CD14-positive monocyte (primary cell): Measurements from ENCODE around the gene IGSF22. TPM values are rescaled to one million over a fixed set of nuclear protein-coding genes. Genes with fewer than 3 reads are reported as not detected.

Experiments used
- DNase-seq, 3 donors: peaks; one replicate each; pipeline ENCODE4 v3.0.0-alpha.2; 2011 to 2022
- H2AFZ ChIP-seq: 2 replicates; pipeline ENCODE4 v1.6.0; 2012; ENCODE audit warnings: mild to moderate bottlenecking, low read depth, low read length, inconsistent platforms; ENCODE audit not compliant: insufficient read depth, poor library complexity, severe bottlenecking
- H3K27ac ChIP-seq, 2 donors: 1 replicate in 1 of 2; 2 replicates in 1 of 2; pipeline ENCODE4 v1.5.1; 2012 to 2013; ENCODE audit warnings: low read length in 2 of 2, control low read depth in 1 of 2, inconsistent platforms in 1 of 2, low read depth in 1 of 2, mild to moderate bottlenecking in 1 of 2
- H3K27me3 ChIP-seq, 2 donors: one replicate each; pipeline versions ENCODE4 v1.6.0 to v1.6.1; 2011 to 2013; ENCODE audit warnings: low read length in 2 of 2; ENCODE audit not compliant: control insufficient read depth in 2 of 2, insufficient read depth in 2 of 2
- H3K36me3 ChIP-seq, 2 donors: replicated peaks in 1 of 2; 1 replicate in 1 of 2; 2 replicates in 1 of 2; pipeline versions ENCODE4 v1.5.1 to v1.6.1; 2012 to 2013; ENCODE audit warnings: low read length in 2 of 2, control low read depth in 1 of 2, inconsistent platforms in 1 of 2, mild to moderate bottlenecking in 1 of 2; ENCODE audit not compliant: insufficient read depth in 2 of 2, control insufficient read depth in 1 of 2
- H3K4me1 ChIP-seq, 2 donors: 1 replicate in 1 of 2; 2 replicates in 1 of 2; pipeline versions ENCODE4 v1.5.1 to v1.6.1; 2012 to 2013; ENCODE audit warnings: low read length in 2 of 2, control low read depth in 1 of 2, inconsistent platforms in 1 of 2, mild to moderate bottlenecking in 1 of 2, moderate library complexity in 1 of 2; ENCODE audit not compliant: insufficient read depth in 2 of 2, control insufficient read depth in 1 of 2
- H3K4me2 ChIP-seq: replicated peaks from 2 replicates; pipeline ENCODE3; 2012; ENCODE audit warnings: low read length, moderate library complexity, mild to moderate bottlenecking; ENCODE audit not compliant: poor library complexity, severe bottlenecking; ENCODE audit errors: extremely low read depth
- H3K4me3 ChIP-seq, 3 experiments: fragments of 200-600 bp in 1 of 3; sonication (generic) in 1 of 3; replicated peaks in 1 of 3; 1 replicate in 2 of 3; 2 replicates in 1 of 3; pipeline ENCODE4 v1.5.1; 2011 to 2013; ENCODE audit warnings: low read length in 3 of 3, mild to moderate bottlenecking in 3 of 3, control low read depth in 2 of 3, low read depth in 2 of 3, inconsistent platforms in 1 of 3, moderate library complexity in 1 of 3
- H3K79me2 ChIP-seq: 2 replicates; pipeline ENCODE4 v1.6.0; 2012; ENCODE audit warnings: mild to moderate bottlenecking, control low read depth, inconsistent platforms, low read length, moderate library complexity; ENCODE audit not compliant: insufficient read depth
- H3K9ac ChIP-seq: 2 replicates; pipeline ENCODE4 v1.6.0; 2017; ENCODE audit warnings: low read length, mild to moderate bottlenecking; ENCODE audit not compliant: insufficient read depth, poor library complexity, severe bottlenecking
- H3K9me3 ChIP-seq, 2 donors: replicated peaks in 1 of 2; 1 replicate in 1 of 2; 2 replicates in 1 of 2; pipeline versions ENCODE4 v1.5.1 to v1.6.1; 2012 to 2013; ENCODE audit warnings: low read length in 2 of 2, control low read depth in 1 of 2; ENCODE audit not compliant: control insufficient read depth in 1 of 2, insufficient read depth in 1 of 2
- H4K20me1 ChIP-seq: 2 replicates; pipeline ENCODE4 v1.6.0; 2012; ENCODE audit warnings: mild to moderate bottlenecking, low read length, control low read depth, moderate library complexity; ENCODE audit not compliant: insufficient read depth
- H3K27ac Mint-ChIP-seq, 7 donors: one replicate each; pipeline ENCODE4 v1.8.0; 2020; ENCODE audit warnings: mild to moderate bottlenecking in 7 of 7, mixed read lengths in 7 of 7, moderate library complexity in 6 of 7, inconsistent platforms in 2 of 7
- H3K27me3 Mint-ChIP-seq, 3 donors: one replicate each; pipeline ENCODE4 v1.8.0; 2021 to 2022; ENCODE audit warnings: low read depth in 3 of 3, mild to moderate bottlenecking in 3 of 3, mixed read lengths in 3 of 3, moderate library complexity in 3 of 3, inconsistent platforms in 1 of 3
- H3K36me3 Mint-ChIP-seq, 2 donors: one replicate each; pipeline ENCODE4 v1.8.0; 2020; ENCODE audit warnings: mixed read lengths in 2 of 2, inconsistent platforms in 1 of 2, mild to moderate bottlenecking in 1 of 2
- H3K4me1 Mint-ChIP-seq: one replicate; pipeline ENCODE4 v1.8.0; 2020; ENCODE audit warnings: mild to moderate bottlenecking, mixed read lengths
- H3K4me3 Mint-ChIP-seq, 2 donors: one replicate each; pipeline ENCODE4 v1.8.0; 2020; ENCODE audit warnings: mild to moderate bottlenecking in 2 of 2, mixed read lengths in 2 of 2, moderate library complexity in 1 of 2
- H3K9me3 Mint-ChIP-seq, 7 donors: one replicate each; pipeline ENCODE4 v1.8.0; 2020 to 2022; ENCODE audit warnings: mixed read lengths in 7 of 7, mild to moderate bottlenecking in 6 of 7, moderate library complexity in 6 of 7, inconsistent platforms in 2 of 7
- CTCF ChIP-seq: fragments of 200-600 bp; IDR thresholded peaks from one replicate; pipeline ENCODE4 v1.8.0; 2022; ENCODE audit warnings: antibody characterized with exemption, mild to moderate bottlenecking
- WGBS: methylation state at CpG from one replicate; pipeline ENCODE4 v1.1.5; 2013; ENCODE audit warnings: missing lambda C conversion rate; ENCODE audit not compliant: insufficient coverage; 5-methylcytosine and 5-hydroxymethylcytosine counted together
- intact Hi-C, 2 donors: fragments of 100-400 bp; cut with micrococcal nuclease; formaldehyde crosslinking; loops; one replicate each; pipeline versions ENCODE4 v1.15.0 to v1.15.1; 2023
- polyA plus RNA-seq, 3 donors: library from polyadenylated mRNA; depleted of rRNA in 1 of 3; unstranded in 2 of 3; stranded (reverse) in 1 of 3; fragments of 300-500 nt in 2 of 3; fragments of >200 nt in 1 of 3; fragmentation: Illumina TruSeq in 2 of 3; gene quantifications; 1 replicate in 2 of 3; 2 replicates in 1 of 3; pipeline ENCODE4 v1.2.3, GENCODE V29; 2012 to 2021

IGSF22 gene
- polyA plus RNA-seq, 3 donors, result not detected

GRCh38 chr11:18754308-18754707, 28.3 kb upstream of the IGSF22 start:
- H3K27me3 Mint-ChIP-seq, result peaks cover 3 to 9% (median 6%) of the 10 kb centered on the region in 3 donors
- H3K9me3 Mint-ChIP-seq, result peaks cover 0 to 3% (median 0%) of the 10 kb centered on the region in 7 donors
- peaks cover 4% of the 10 kb centered on the region for H3K4me1 Mint-ChIP-seq
- Histone ChIP-seq H3K27me3 (peaks cover 0 to 2% of the 10 kb centered on the region in 2 donors), H3K4me3 (no peak overlapping the region), H3K9ac (no peak overlapping the region), H3K36me3 (no peaks in the 10 kb centered on the region), H4K20me1 (no peaks in the 10 kb centered on the region), H3K27ac (no peak overlapping the region), H3K9me3 (no peaks in the 10 kb centered on the region), H3K4me1 (peaks cover 0 to 3% of the 10 kb centered on the region in 2 donors), H3K4me2 (no peak overlapping the region), H3K79me2 (no peaks in the 10 kb centered on the region), H2AFZ (no peak overlapping the region)
- no peak overlapping the region for H3K27ac Mint-ChIP-seq
- no peak for TF ChIP-seq CTCF
- H3K4me3 Mint-ChIP-seq, result no peak overlapping the region
- no peaks in the 10 kb centered on the region for H3K36me3 Mint-ChIP-seq
- 20% methylated on average over 1 of the region's 5 CpGs for WGBS
- DNase-seq, result no peak
- intact Hi-C loops, result no loop called here

- no peak overlapping the region for H3K9ac ChIP-seq
- H3K36me3 ChIP-seq, result no peaks in the 10 kb centered on the region
- H3K9me3 ChIP-seq, result no peaks in the 10 kb centered on the region
- H3K4me2 ChIP-seq, result no peak overlapping the region
- no peak overlapping the region for H3K27ac ChIP-seq
- WGBS, result 100% methylated on average over 2 of the region's 3 CpGs
- peaks cover 0 to 2% of the 10 kb centered on the region in 2 donors for H3K27me3 ChIP-seq
- intact Hi-C loops, result no loop called here
- Mint-ChIP-seq H3K9me3 (peaks cover 0 to 3% (median 0%) of the 10 kb centered on the region in 7 donors), H3K36me3 (no peaks in the 10 kb centered on the region), H3K4me1 (peaks cover 4% of the 10 kb centered on the region), H3K4me3 (no peak overlapping the region), H3K27me3 (peaks cover 3 to 6% (median 5%) of the 10 kb centered on the region in 3 donors), H3K27ac (no peak overlapping the region)
- H3K79me2 ChIP-seq, result no peaks in the 10 kb centered on the region
- TF ChIP-seq CTCF, result no peak
- H3K4me1 ChIP-seq, result peaks cover 0 to 3% of the 10 kb centered on the region in 2 donors
- no peak overlapping the region for H3K4me3 ChIP-seq
- DNase-seq, result no peak
- H4K20me1 ChIP-seq, result no peaks in the 10 kb centered on the region
- no peak overlapping the region for H2AFZ ChIP-seq
Measured at GRCh38 chr11:18752502-18752901, 26.5 kb upstream of the IGSF22 start.
